GM08714 (cell line): Measurements from ENCODE around the gene MIR17HG.

Source experiments
- H3K4me3 ChIP-seq: fragments of 200-500 bp; sonication (Bioruptor generic); 2 replicates; pipeline ENCODE4 v1.5.1; 2014; ENCODE audit warnings: mild to moderate bottlenecking, low read length, inconsistent platforms
- ZNF274 ChIP-seq: IDR thresholded peaks from 2 replicates; pipeline ENCODE4 v1.6.1; 2012; ENCODE audit warnings: mild to moderate bottlenecking, low read depth, low read length

MIR17HG gene

GRCh38 chr13:91370501-91370900 lies 23.0 kb downstream of the MIR17HG start:
- no peak overlapping the region for H3K4me3 ChIP-seq
- TF ChIP-seq ZNF274: no peak

- no peak overlapping the region for H3K4me3 ChIP-seq
- no peak for TF ChIP-seq ZNF274
These were observed 25.4 kb downstream of the MIR17HG start for GRCh38 chr13:91372911-91373310.

GRCh38 chr13:91375116-91375729 lies 27.7 kb downstream of the MIR17HG start:
- TF ChIP-seq ZNF274: no peak
- H3K4me3 ChIP-seq: no peak overlapping the region

- no peak overlapping the region for H3K4me3 ChIP-seq
- TF ChIP-seq ZNF274: no peak
These were observed 33.9 kb downstream of the MIR17HG start for GRCh38 chr13:91381371-91381770.

- no peak for TF ChIP-seq ZNF274
- H3K4me3 ChIP-seq: no peak overlapping the region
These were observed 36.3 kb downstream of the MIR17HG start for GRCh38 chr13:91383836-91384235.

GRCh38 chr13:91384896-91385295 lies 37.4 kb downstream of the MIR17HG start:
- H3K4me3 ChIP-seq: no peak overlapping the region
- TF ChIP-seq ZNF274: no peak

GRCh38 chr13:91389186-91389585 lies 41.7 kb downstream of the MIR17HG start:
- no peak overlapping the region for H3K4me3 ChIP-seq
- no peak for TF ChIP-seq ZNF274

- H3K4me3 ChIP-seq: no peak overlapping the region
- no peak for TF ChIP-seq ZNF274
These were observed 50.1 kb downstream of the MIR17HG start for GRCh38 chr13:91397595-91397994.

- peak within 1 kb of the TSS; percentile 71 for H3K4me3 ChIP-seq
- TF ChIP-seq ZNF274: no peak
These were observed 51.1 kb downstream of the MIR17HG start, which contains the start of gene GPC5 for GRCh38 chr13:91398413-91399188. TSS of gene GPC5 (plus strand) at chr13:91398621.

- TF ChIP-seq ZNF274: no peak
- H3K4me3 ChIP-seq: peak overlapping the region; percentile 71
These were observed 51.9 kb downstream of the MIR17HG start for GRCh38 chr13:91399189-91400062.

- H3K4me3 ChIP-seq: peak overlapping the region; percentile 71
- no peak for TF ChIP-seq ZNF274
These were observed 52.5 kb downstream of the MIR17HG start for GRCh38 chr13:91400063-91400399.

- TF ChIP-seq ZNF274: no peak
- peak overlapping the region; percentile 38; the same call in 1 of the 2 replicates for H3K4me3 ChIP-seq
These were observed 53.2 kb downstream of the MIR17HG start for GRCh38 chr13:91400671-91401070.

GRCh38 chr13:91401920-91402319 lies 54.4 kb downstream of the MIR17HG start:
- H3K4me3 ChIP-seq: no peak overlapping the region
- TF ChIP-seq ZNF274: no peak
